Neural cell (in vitro differentiated cells): ENCODE data around the gene SHROOM2.

Experiments used
- EP300 ChIP-seq: fragments of 450-650 bp; conservative IDR thresholded peaks from 2 replicates; pipeline ENCODE4 v1.6.1; 2014; ENCODE audit warnings: antibody characterized with exemption, mild to moderate bottlenecking, moderate library complexity; ENCODE audit not compliant: poor library complexity, severe bottlenecking
- EZH2 ChIP-seq: fragments of 200-600, 300-800 bp; shearing (Covaris generic), sonication (generic); IDR thresholded peaks from 2 replicates; pipeline ENCODE4 v1.6.1; 2014; ENCODE audit warnings: antibody characterized with exemption, low read length, borderline replicate concordance, mild to moderate bottlenecking; ENCODE audit not compliant: insufficient read depth, poor library complexity, severe bottlenecking
- MXI1 ChIP-seq: fragments of 450-650 bp; conservative IDR thresholded peaks from 2 replicates; pipeline ENCODE4 v1.6.1; 2014; ENCODE audit warnings: antibody characterized with exemption, mild to moderate bottlenecking; ENCODE audit not compliant: poor library complexity, severe bottlenecking
- POLR2AphosphoS5 ChIP-seq: IDR thresholded peaks from 2 replicates; pipeline ENCODE4 v1.6.1; 2012
- RAD21 ChIP-seq: fragments of 450-650 bp; conservative IDR thresholded peaks from 2 replicates; pipeline ENCODE4 v1.6.1; 2014; ENCODE audit warnings: antibody characterized with exemption, mild to moderate bottlenecking, moderate library complexity
- TAF1 ChIP-seq: IDR thresholded peaks from 2 replicates; pipeline ENCODE4 v1.6.1; 2012; ENCODE audit warnings: low read depth
- TF ChIP-seq, protein P1 (sequence below): fragments of 450-650 bp; IDR thresholded peaks from 2 replicates; pipeline ENCODE4 v1.5.1; 2014; ENCODE audit warnings: antibody characterized with exemption, mild to moderate bottlenecking, moderate library complexity; ENCODE audit not compliant: poor library complexity, severe bottlenecking
- TF ChIP-seq, protein P2 (sequence below): IDR thresholded peaks from 2 replicates; pipeline ENCODE4 v1.6.1; 2012; ENCODE audit warnings: borderline replicate concordance

DNA sequence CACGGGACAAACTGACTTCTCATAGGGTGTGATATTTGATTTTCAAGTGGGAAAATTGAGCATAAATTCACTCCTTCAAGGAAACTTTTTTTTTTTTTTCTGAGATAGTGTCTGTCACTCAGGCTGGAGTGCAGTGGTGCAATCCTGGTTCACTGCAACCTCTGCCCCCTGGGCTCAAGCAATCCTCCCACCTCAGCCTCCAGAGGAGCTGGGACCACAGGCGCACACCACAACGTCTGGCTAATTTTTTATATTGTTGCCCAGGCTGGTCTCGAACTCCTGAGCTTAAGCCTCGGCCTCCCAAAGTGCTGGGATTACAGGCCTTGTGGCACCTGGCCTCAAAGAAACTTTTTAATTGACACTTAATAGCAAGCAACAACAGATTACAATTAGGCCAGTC, 194.7 kb downstream of the SHROOM2 start:
- TF ChIP-seq RAD21 (no peak), EZH2 (no peak), POLR2AphosphoS5 (no peak), EP300 (no peak), TAF1 (no peak), MXI1 (no peak)
- TF ChIP-seq, protein P1, sequence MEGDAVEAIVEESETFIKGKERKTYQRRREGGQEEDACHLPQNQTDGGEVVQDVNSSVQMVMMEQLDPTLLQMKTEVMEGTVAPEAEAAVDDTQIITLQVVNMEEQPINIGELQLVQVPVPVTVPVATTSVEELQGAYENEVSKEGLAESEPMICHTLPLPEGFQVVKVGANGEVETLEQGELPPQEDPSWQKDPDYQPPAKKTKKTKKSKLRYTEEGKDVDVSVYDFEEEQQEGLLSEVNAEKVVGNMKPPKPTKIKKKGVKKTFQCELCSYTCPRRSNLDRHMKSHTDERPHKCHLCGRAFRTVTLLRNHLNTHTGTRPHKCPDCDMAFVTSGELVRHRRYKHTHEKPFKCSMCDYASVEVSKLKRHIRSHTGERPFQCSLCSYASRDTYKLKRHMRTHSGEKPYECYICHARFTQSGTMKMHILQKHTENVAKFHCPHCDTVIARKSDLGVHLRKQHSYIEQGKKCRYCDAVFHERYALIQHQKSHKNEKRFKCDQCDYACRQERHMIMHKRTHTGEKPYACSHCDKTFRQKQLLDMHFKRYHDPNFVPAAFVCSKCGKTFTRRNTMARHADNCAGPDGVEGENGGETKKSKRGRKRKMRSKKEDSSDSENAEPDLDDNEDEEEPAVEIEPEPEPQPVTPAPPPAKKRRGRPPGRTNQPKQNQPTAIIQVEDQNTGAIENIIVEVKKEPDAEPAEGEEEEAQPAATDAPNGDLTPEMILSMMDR: no peak
- TF ChIP-seq, protein P2, sequence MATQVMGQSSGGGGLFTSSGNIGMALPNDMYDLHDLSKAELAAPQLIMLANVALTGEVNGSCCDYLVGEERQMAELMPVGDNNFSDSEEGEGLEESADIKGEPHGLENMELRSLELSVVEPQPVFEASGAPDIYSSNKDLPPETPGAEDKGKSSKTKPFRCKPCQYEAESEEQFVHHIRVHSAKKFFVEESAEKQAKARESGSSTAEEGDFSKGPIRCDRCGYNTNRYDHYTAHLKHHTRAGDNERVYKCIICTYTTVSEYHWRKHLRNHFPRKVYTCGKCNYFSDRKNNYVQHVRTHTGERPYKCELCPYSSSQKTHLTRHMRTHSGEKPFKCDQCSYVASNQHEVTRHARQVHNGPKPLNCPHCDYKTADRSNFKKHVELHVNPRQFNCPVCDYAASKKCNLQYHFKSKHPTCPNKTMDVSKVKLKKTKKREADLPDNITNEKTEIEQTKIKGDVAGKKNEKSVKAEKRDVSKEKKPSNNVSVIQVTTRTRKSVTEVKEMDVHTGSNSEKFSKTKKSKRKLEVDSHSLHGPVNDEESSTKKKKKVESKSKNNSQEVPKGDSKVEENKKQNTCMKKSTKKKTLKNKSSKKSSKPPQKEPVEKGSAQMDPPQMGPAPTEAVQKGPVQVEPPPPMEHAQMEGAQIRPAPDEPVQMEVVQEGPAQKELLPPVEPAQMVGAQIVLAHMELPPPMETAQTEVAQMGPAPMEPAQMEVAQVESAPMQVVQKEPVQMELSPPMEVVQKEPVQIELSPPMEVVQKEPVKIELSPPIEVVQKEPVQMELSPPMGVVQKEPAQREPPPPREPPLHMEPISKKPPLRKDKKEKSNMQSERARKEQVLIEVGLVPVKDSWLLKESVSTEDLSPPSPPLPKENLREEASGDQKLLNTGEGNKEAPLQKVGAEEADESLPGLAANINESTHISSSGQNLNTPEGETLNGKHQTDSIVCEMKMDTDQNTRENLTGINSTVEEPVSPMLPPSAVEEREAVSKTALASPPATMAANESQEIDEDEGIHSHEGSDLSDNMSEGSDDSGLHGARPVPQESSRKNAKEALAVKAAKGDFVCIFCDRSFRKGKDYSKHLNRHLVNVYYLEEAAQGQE: no peak
